Measurements from ENCODE around the gene ABTB2. TPM values are rescaled to one million over a fixed set of nuclear protein-coding genes. Genes with fewer than 3 reads are reported as not detected.

The ABTB2 gene
- polyA plus RNA-seq, 1 of the 3 experiments (the other 2 are of a cell fraction), result 7.8 TPM

DNA sequence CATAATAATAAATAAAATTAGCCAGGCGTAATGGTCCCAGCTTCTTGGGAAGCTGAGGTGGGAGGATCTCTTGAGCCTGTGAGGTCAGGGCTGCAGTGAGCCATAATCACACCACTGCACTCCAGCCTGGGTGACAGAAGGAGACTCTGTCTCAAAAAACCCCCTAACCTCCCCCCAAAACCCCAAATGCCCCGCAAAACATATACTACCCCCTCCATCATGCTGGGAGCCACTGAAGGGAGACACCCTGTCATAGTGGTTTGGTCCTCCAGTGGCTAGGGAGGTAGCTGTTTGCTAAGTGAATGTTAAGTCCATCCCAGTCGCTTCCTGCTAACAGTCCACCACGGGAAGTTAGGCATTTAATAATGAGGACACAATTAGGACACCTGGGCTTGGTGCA is 125.0 kb downstream of the ABTB2 start:
- TF ChIP-seq, protein P1, sequence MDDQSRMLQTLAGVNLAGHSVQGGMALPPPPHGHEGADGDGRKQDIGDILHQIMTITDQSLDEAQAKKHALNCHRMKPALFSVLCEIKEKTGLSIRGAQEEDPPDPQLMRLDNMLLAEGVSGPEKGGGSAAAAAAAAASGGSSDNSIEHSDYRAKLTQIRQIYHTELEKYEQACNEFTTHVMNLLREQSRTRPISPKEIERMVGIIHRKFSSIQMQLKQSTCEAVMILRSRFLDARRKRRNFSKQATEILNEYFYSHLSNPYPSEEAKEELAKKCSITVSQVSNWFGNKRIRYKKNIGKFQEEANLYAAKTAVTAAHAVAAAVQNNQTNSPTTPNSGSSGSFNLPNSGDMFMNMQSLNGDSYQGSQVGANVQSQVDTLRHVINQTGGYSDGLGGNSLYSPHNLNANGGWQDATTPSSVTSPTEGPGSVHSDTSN (IDR thresholded peaks at IDR 0.05), result no peak
- TF ChIP-seq, protein P2, sequence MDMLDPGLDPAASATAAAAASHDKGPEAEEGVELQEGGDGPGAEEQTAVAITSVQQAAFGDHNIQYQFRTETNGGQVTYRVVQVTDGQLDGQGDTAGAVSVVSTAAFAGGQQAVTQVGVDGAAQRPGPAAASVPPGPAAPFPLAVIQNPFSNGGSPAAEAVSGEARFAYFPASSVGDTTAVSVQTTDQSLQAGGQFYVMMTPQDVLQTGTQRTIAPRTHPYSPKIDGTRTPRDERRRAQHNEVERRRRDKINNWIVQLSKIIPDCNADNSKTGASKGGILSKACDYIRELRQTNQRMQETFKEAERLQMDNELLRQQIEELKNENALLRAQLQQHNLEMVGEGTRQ (IDR thresholded peaks at IDR 0.05; ENCODE audit: borderline replicate concordance, low read depth, low read length), result no peak
- no peak for TF ChIP-seq NRF1 (IDR thresholded peaks at IDR 0.05; ENCODE audit: low read depth, low read length)
- TF ChIP-seq RFX5 (IDR thresholded peaks at IDR 0.05; ENCODE audit: low read length), result no peak
- no peak for TF ChIP-seq EZH2phosphoT487 (IDR thresholded peaks at IDR 0.05; ENCODE audit: borderline replicate concordance, low read depth)
- TF ChIP-seq, protein P3, sequence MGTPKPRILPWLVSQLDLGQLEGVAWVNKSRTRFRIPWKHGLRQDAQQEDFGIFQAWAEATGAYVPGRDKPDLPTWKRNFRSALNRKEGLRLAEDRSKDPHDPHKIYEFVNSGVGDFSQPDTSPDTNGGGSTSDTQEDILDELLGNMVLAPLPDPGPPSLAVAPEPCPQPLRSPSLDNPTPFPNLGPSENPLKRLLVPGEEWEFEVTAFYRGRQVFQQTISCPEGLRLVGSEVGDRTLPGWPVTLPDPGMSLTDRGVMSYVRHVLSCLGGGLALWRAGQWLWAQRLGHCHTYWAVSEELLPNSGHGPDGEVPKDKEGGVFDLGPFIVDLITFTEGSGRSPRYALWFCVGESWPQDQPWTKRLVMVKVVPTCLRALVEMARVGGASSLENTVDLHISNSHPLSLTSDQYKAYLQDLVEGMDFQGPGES (IDR thresholded peaks at IDR 0.05; ENCODE audit: low read depth, low read length), result no peak
- no peak for TF ChIP-seq RCOR1 (IDR thresholded peaks at IDR 0.05; ENCODE audit: low read length)
- no peak for TF ChIP-seq YY1 (IDR thresholded peaks at IDR 0.05; ENCODE audit: low read depth)
- TF ChIP-seq, protein P4, sequence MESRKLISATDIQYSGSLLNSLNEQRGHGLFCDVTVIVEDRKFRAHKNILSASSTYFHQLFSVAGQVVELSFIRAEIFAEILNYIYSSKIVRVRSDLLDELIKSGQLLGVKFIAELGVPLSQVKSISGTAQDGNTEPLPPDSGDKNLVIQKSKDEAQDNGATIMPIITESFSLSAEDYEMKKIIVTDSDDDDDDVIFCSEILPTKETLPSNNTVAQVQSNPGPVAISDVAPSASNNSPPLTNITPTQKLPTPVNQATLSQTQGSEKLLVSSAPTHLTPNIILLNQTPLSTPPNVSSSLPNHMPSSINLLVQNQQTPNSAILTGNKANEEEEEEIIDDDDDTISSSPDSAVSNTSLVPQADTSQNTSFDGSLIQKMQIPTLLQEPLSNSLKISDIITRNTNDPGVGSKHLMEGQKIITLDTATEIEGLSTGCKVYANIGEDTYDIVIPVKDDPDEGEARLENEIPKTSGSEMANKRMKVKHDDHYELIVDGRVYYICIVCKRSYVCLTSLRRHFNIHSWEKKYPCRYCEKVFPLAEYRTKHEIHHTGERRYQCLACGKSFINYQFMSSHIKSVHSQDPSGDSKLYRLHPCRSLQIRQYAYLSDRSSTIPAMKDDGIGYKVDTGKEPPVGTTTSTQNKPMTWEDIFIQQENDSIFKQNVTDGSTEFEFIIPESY (IDR thresholded peaks at IDR 0.05; ENCODE audit: borderline replicate concordance, low read depth), result no peak
- no peak for TF ChIP-seq RAD21 (IDR thresholded peaks at IDR 0.05; ENCODE audit: low read length)
- no peak for TF ChIP-seq FOXJ3 (CRISPR knock-in tag; IDR thresholded peaks at IDR 0.05)
- TF ChIP-seq JUND (IDR thresholded peaks at IDR 0.05), result no peak
- no peak for TF ChIP-seq TAF1 (IDR thresholded peaks at IDR 0.05; ENCODE audit: borderline replicate concordance, low read depth, low read length)
- H3K4me1 ChIP-seq (ENCODE audit: control insufficient read depth in 1 of 2, insufficient read depth in 2 of 2, low read depth in 1 of 2, low read length in 1 of 2), result peaks cover 9 to 13% of the 10 kb centered on the region in 2 experiments; a peak in 2 of 4 replicates
- H3K9me3 ChIP-seq, result no peaks in the 10 kb centered on the region
- CTCF ChIA-PET, result no interaction called here
- DNase-seq, result no peak
- no peaks in the 10 kb centered on the region for H3K79me2 ChIP-seq (ENCODE audit: insufficient read depth)
- no peak overlapping the region for H2AFZ ChIP-seq (ENCODE audit: low read depth)
- POLR2A ChIA-PET, result no interaction called here
- H3K36me3 ChIP-seq (replicated peaks in 1 of 2; ENCODE audit: control insufficient read depth in 1 of 2, insufficient read depth in 2 of 2, low read length in 1 of 2), result no peaks in the 10 kb centered on the region
- H3F3A ChIP-seq (replicated peaks; ENCODE audit: insufficient read depth), result no peaks in the 10 kb centered on the region
- no peaks in the 10 kb centered on the region for H3K27me3 ChIP-seq (ENCODE audit: insufficient read depth)
- H3K4me2 ChIP-seq, result no peak overlapping the region
- H3K4me3 ChIP-seq (ENCODE audit: low read depth in 2 of 2, low read length in 1 of 2), result no peak overlapping the region
- H3K9me2 ChIP-seq, result no peaks in the 10 kb centered on the region
- no peak overlapping the region for H3K27ac ChIP-seq (ENCODE audit: low read depth in 2 of 2, low read length in 1 of 2)
- no peaks in the 10 kb centered on the region for H4K20me1 ChIP-seq (ENCODE audit: insufficient read depth)
- 96% methylated on average over 4 of the region's 4 CpGs for WGBS (ENCODE audit: low lambda C conversion rate)
- H3K9ac ChIP-seq, result no peak overlapping the region

All from SK-N-SH (cell line).